ENCODE results near the gene PITPNC1.

GRCh38 chr17:67493812-67494211, 116.7 kb downstream of the PITPNC1 start:
- TF ChIP-seq POLR2A (IDR thresholded peaks at IDR 0.05) (no peak), CTCF (IDR thresholded peaks at IDR 0.05) (no peak)

All from adrenal gland (tissue), 5 donors.